ENCODE measurements around the gene ENPP4.

DNA sequence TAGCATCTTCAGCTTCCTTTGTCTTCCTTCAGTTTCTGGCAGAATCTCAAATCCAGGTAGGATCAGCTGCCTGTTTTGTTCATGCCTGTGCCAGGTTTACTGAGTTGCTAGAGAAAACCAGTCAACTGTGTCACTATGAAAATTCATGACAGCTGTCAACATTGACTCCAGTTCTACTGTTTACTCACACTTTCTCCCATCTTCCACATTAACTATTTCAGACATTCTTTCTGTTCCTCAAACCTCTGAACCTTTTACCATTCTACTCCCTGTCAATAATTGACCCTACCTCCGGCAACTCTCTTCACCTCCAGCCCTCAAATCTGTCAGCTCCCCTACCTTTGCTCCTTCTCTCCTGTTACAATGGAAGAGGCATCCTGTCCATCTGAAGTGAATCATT is 8.5 kb downstream of the ENPP4 start:
- TF ChIP-seq, protein P1, sequence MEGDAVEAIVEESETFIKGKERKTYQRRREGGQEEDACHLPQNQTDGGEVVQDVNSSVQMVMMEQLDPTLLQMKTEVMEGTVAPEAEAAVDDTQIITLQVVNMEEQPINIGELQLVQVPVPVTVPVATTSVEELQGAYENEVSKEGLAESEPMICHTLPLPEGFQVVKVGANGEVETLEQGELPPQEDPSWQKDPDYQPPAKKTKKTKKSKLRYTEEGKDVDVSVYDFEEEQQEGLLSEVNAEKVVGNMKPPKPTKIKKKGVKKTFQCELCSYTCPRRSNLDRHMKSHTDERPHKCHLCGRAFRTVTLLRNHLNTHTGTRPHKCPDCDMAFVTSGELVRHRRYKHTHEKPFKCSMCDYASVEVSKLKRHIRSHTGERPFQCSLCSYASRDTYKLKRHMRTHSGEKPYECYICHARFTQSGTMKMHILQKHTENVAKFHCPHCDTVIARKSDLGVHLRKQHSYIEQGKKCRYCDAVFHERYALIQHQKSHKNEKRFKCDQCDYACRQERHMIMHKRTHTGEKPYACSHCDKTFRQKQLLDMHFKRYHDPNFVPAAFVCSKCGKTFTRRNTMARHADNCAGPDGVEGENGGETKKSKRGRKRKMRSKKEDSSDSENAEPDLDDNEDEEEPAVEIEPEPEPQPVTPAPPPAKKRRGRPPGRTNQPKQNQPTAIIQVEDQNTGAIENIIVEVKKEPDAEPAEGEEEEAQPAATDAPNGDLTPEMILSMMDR (IDR thresholded peaks at IDR 0.05), result no peak
- no peak for TF ChIP-seq POLR2A (IDR thresholded peaks at IDR 0.05)
